Measurements from ENCODE around the gene FAH.

The FAH gene

GRCh38 chr15:80159811-80160569 lies 7.2 kb downstream of the FAH start:
- H3K4me1 ChIP-seq = peaks cover 0 to 2% (median 0%) of the 10 kb centered on the region in 4 donors

GRCh38 chr15:80160570-80161156 lies 7.9 kb downstream of the FAH start:
- H3K9me3 ChIP-seq = no peaks in the 10 kb centered on the region
- H3K4me3 ChIP-seq = no peak overlapping the region
- DNase-seq = peak; percentile 76 to 79
- H3K36me3 ChIP-seq = peaks cover 38 to 56% (median 38%) of the 10 kb centered on the region in 3 donors
- H3K27ac ChIP-seq = no peak overlapping the region
- no peak for TF ChIP-seq CTCF (IDR thresholded peaks at IDR 0.05)
- no peaks in the 10 kb centered on the region for H3K4me1 ChIP-seq
- intact Hi-C loops (cut with DNase I; ENCODE audit: low total_unique reads) = no loop called here
- H3K27me3 ChIP-seq = no peaks in the 10 kb centered on the region

More at GRCh38 chr15:80159811-80160569, 7.2 kb downstream of the FAH start:
- DNase-seq = peak in 1 of 2 donors; percentile 56
- H3K27ac ChIP-seq = no peak overlapping the region
- no peaks in the 10 kb centered on the region for H3K9me3 ChIP-seq
- no peak for TF ChIP-seq CTCF (IDR thresholded peaks at IDR 0.05)
- H3K27me3 ChIP-seq = no peaks in the 10 kb centered on the region
- H3K36me3 ChIP-seq = peaks cover 38 to 56% (median 38%) of the 10 kb centered on the region in 3 donors
- H3K4me3 ChIP-seq = no peak overlapping the region
- intact Hi-C loops (cut with DNase I; ENCODE audit: low total_unique reads) = loop anchor here (10.0 kb wide), 1 partner anchor 1885 kb away; the partner anchor contains the start of gene MEX3B

- TF ChIP-seq CTCF (IDR thresholded peaks at IDR 0.05) = no peak
- intact Hi-C loops (cut with DNase I; ENCODE audit: low total_unique reads) = no loop called here
- Histone ChIP-seq H3K36me3 (peaks cover 38 to 56% (median 38%) of the 10 kb centered on the region in 3 donors), H3K27me3 (no peaks in the 10 kb centered on the region), H3K9me3 (no peaks in the 10 kb centered on the region), H3K4me3 (no peak overlapping the region), H3K4me1 (no peaks in the 10 kb centered on the region), H3K27ac (no peak overlapping the region)
- no peak for DNase-seq
Measured at GRCh38 chr15:80161468-80162016, 8.7 kb downstream of the FAH start.

GRCh38 chr15:80162059-80162554 lies 9.3 kb downstream of the FAH start:
- H3K9me3 ChIP-seq = no peaks in the 10 kb centered on the region
- no peak for DNase-seq
- no peak for TF ChIP-seq CTCF (IDR thresholded peaks at IDR 0.05)
- no peak overlapping the region for H3K27ac ChIP-seq
- intact Hi-C loops (cut with DNase I; ENCODE audit: low total_unique reads) = no loop called here
- no peaks in the 10 kb centered on the region for H3K4me1 ChIP-seq
- no peaks in the 10 kb centered on the region for H3K27me3 ChIP-seq
- no peak overlapping the region for H3K4me3 ChIP-seq
- H3K36me3 ChIP-seq = peaks cover 38 to 57% (median 38%) of the 10 kb centered on the region in 3 donors

GRCh38 chr15:80163217-80163616 lies 10.4 kb downstream of the FAH start:
- Histone ChIP-seq H3K27me3 (no peaks in the 10 kb centered on the region), H3K9me3 (no peaks in the 10 kb centered on the region), H3K36me3 (peaks cover 35 to 65% (median 40%) of the 10 kb centered on the region in 3 donors), H3K4me1 (no peaks in the 10 kb centered on the region), H3K27ac (no peak overlapping the region), H3K4me3 (no peak overlapping the region)
- intact Hi-C loops (cut with DNase I; ENCODE audit: low total_unique reads) = no loop called here
- no peak for DNase-seq
- TF ChIP-seq CTCF (IDR thresholded peaks at IDR 0.05) = no peak

Measured in tibial artery (tissue), 4 donors.